H9 (cell line): ENCODE data around the gene MUSK. TPM values are rescaled to one million over a fixed set of nuclear protein-coding genes. Genes with fewer than 3 reads are reported as not detected.

Experiments used
- DNase-seq: peaks from one replicate; pipeline ENCODE4 v3.0.0-alpha.2; 2017
- H2AFZ ChIP-seq: one replicate; pipeline ENCODE4 v1.6.1; 2013; ENCODE audit warnings: mild to moderate bottlenecking, low read length, control low read depth, moderate library complexity
- H2AK5ac ChIP-seq: 2 replicates; pipeline ENCODE4 v1.6.1; 2013; ENCODE audit warnings: low read length, control low read depth, mixed read lengths; ENCODE audit not compliant: insufficient read length
- H2BK120ac ChIP-seq: one replicate; pipeline ENCODE4 v1.6.1; 2013; ENCODE audit warnings: low read depth, mild to moderate bottlenecking, low read length, control low read depth, inconsistent platforms; ENCODE audit not compliant: poor library complexity, severe bottlenecking
- H2BK12ac ChIP-seq: 2 replicates; pipeline ENCODE4 v1.6.1; 2013; ENCODE audit warnings: low read length, control low read depth, mixed read lengths, low read depth; ENCODE audit not compliant: insufficient read length
- H2BK15ac ChIP-seq: 2 replicates; pipeline ENCODE4 v1.6.1; 2013; ENCODE audit warnings: low read depth, low read length, control low read depth
- H2BK20ac ChIP-seq: one replicate; pipeline ENCODE4 v1.6.1; 2013; ENCODE audit warnings: low read depth, mild to moderate bottlenecking, low read length, control low read depth, inconsistent platforms; ENCODE audit not compliant: poor library complexity, severe bottlenecking
- H2BK5ac ChIP-seq: 2 replicates; pipeline ENCODE4 v1.6.1; 2013; ENCODE audit warnings: low read length, control low read depth, mixed read lengths; ENCODE audit not compliant: insufficient read length
- H3K14ac ChIP-seq: 2 replicates; pipeline ENCODE4 v1.6.1; 2013; ENCODE audit warnings: low read length, control low read depth; ENCODE audit not compliant: insufficient read depth
- H3K18ac ChIP-seq: 2 replicates; pipeline ENCODE4 v1.6.1; 2013; ENCODE audit warnings: low read depth, mild to moderate bottlenecking, mixed read lengths, low read length, control low read depth; ENCODE audit not compliant: insufficient read length
- H3K23ac ChIP-seq: 2 replicates; pipeline ENCODE4 v1.6.1; 2013; ENCODE audit warnings: low read length, control low read depth, mixed read lengths, low read depth; ENCODE audit not compliant: insufficient read length
- H3K23me2 ChIP-seq: 2 replicates; pipeline ENCODE4 v1.6.1; 2013; ENCODE audit warnings: low read depth, mild to moderate bottlenecking, mixed read lengths, low read length, control low read depth; ENCODE audit not compliant: insufficient read length, poor library complexity, severe bottlenecking
- H3K27ac ChIP-seq: 2 replicates; pipeline ENCODE4 v1.5.1; 2013; ENCODE audit warnings: low read length, control low read depth, mixed read lengths, low read depth; ENCODE audit not compliant: insufficient read length
- H3K27me3 ChIP-seq: 2 replicates; pipeline ENCODE4 v1.6.1; 2013; ENCODE audit warnings: low read length, control low read depth, inconsistent platforms; ENCODE audit not compliant: insufficient read depth
- H3K4ac ChIP-seq: 2 replicates; pipeline ENCODE4 v1.6.1; 2013; ENCODE audit warnings: low read depth, mild to moderate bottlenecking, control low read depth, inconsistent platforms, low read length, moderate library complexity
- H3K4me1 ChIP-seq: 2 replicates; pipeline ENCODE4 v1.6.1; 2013; ENCODE audit warnings: low read length, control low read depth, inconsistent platforms; ENCODE audit not compliant: insufficient read depth
- H3K4me2 ChIP-seq: 2 replicates; pipeline ENCODE4 v1.6.1; 2013; ENCODE audit warnings: low read length, control low read depth, mixed read lengths; ENCODE audit not compliant: insufficient read length, insufficient read depth
- H3K56ac ChIP-seq: 2 replicates; pipeline ENCODE4 v1.6.1; 2013; ENCODE audit warnings: low read depth, mild to moderate bottlenecking, mixed read lengths, low read length, control low read depth; ENCODE audit not compliant: insufficient read length
- H3K79me1 ChIP-seq: 2 replicates; pipeline ENCODE4 v1.6.1; 2013; ENCODE audit warnings: low read depth, mild to moderate bottlenecking, moderate library complexity, low read length, control low read depth, inconsistent platforms; ENCODE audit not compliant: insufficient read depth, poor library complexity, severe bottlenecking
- H3K79me2 ChIP-seq: 2 replicates; pipeline ENCODE4 v1.6.1; 2013; ENCODE audit warnings: low read length, control low read depth, inconsistent platforms; ENCODE audit not compliant: insufficient read depth
- H3K9ac ChIP-seq: 2 replicates; pipeline ENCODE4 v1.6.1; 2013; ENCODE audit warnings: low read length, control low read depth, mixed read lengths; ENCODE audit not compliant: insufficient read length; ENCODE audit errors: extremely low read depth
- H3K9me3 ChIP-seq: one replicate; pipeline ENCODE4 v1.6.1; 2013; ENCODE audit warnings: low read depth, low read length, inconsistent platforms; ENCODE audit not compliant: control insufficient read depth
- H3T11ph ChIP-seq: one replicate; pipeline ENCODE4 v1.6.1; 2013; ENCODE audit warnings: mild to moderate bottlenecking, low read length, control low read depth, inconsistent platforms
- H4K20me1 ChIP-seq: one replicate; pipeline ENCODE4 v1.6.1; 2013; ENCODE audit not compliant: control insufficient read depth, insufficient read length, insufficient read depth
- H4K5ac ChIP-seq: 2 replicates; pipeline ENCODE4 v1.6.1; 2013; ENCODE audit warnings: low read depth, mild to moderate bottlenecking, mixed read lengths, low read length, control low read depth; ENCODE audit not compliant: insufficient read length
- H4K8ac ChIP-seq: replicated peaks from 2 replicates; pipeline ENCODE4 v1.6.1; 2013; ENCODE audit warnings: low read length, control low read depth, mixed read lengths, low read depth; ENCODE audit not compliant: insufficient read length
- H4K91ac ChIP-seq: 2 replicates; pipeline ENCODE4 v1.6.1; 2013; ENCODE audit warnings: low read depth, mild to moderate bottlenecking, moderate library complexity, mixed read lengths, low read length, control low read depth; ENCODE audit not compliant: insufficient read length
- H3K27ac Mint-ChIP-seq, 3 experiments: 2 replicates in 2 of 3; 3 replicates in 1 of 3; pipeline ENCODE4 v1.8.0; 2020 to 2021; ENCODE audit warnings: mixed read lengths in 3 of 3, mild to moderate bottlenecking in 1 of 3, moderate library complexity in 1 of 3
- H3K27me3 Mint-ChIP-seq: 2 replicates; pipeline ENCODE4 v1.8.0; 2021; ENCODE audit warnings: low read depth, mild to moderate bottlenecking, moderate library complexity, mixed read lengths
- H3K36me3 Mint-ChIP-seq, 3 experiments: 2 replicates in 2 of 3; 3 replicates in 1 of 3; pipeline ENCODE4 v1.8.0; 2020 to 2021; ENCODE audit warnings: low read depth in 3 of 3, mixed read lengths in 3 of 3; ENCODE audit not compliant: insufficient read depth in 1 of 3
- H3K4me1 Mint-ChIP-seq, 2 experiments: 2 replicates each; pipeline ENCODE4 v1.8.0; 2020; ENCODE audit warnings: mixed read lengths in 2 of 2
- H3K4me3 Mint-ChIP-seq, 2 experiments: 2 replicates in 1 of 2; 3 replicates in 1 of 2; pipeline ENCODE4 v1.8.0; 2020 to 2021; ENCODE audit warnings: mild to moderate bottlenecking in 2 of 2, mixed read lengths in 2 of 2, moderate library complexity in 1 of 2
- H3K9me3 Mint-ChIP-seq, 2 experiments: 2 replicates in 1 of 2; 3 replicates in 1 of 2; pipeline ENCODE4 v1.8.0; 2020; ENCODE audit warnings: mild to moderate bottlenecking in 2 of 2, mixed read lengths in 2 of 2, moderate library complexity in 1 of 2
- CTCF ChIP-seq: fragments of 200-600 bp; sonication (generic); conservative IDR thresholded peaks from 3 replicates; pipeline ENCODE4 v1.8.0; 2021; ENCODE audit warnings: antibody characterized with exemption, mild to moderate bottlenecking
- WGBS: extraction: QIAGEN DNeasy Blood & Tissue Kit; methylation state at CpG from one replicate; pipeline ENCODE4 v1.1.7; 2013; ENCODE audit warnings: missing lambda C conversion rate, low lambda C conversion rate, mixed read lengths; ENCODE audit not compliant: insufficient read length; ENCODE audit errors: extremely low coverage; 5-methylcytosine and 5-hydroxymethylcytosine counted together
- total RNA-seq: library from RNA; stranded (reverse); gene quantifications from 2 replicates; pipeline ENCODE4 v1.2.1, GENCODE V29; 2021

Gene MUSK
- total RNA-seq, 1 experiment from 2014 or later: not detected

GRCh38 chr9:110768886-110769285 is 100.3 kb downstream of the MUSK start:
- Histone ChIP-seq H3K9ac (no peak overlapping the region), H3K18ac (no peak overlapping the region), H2BK20ac (no peak overlapping the region), H2AK5ac (no peak overlapping the region), H3K23ac (no peak overlapping the region), H3K9me3 (no peaks in the 10 kb centered on the region), H3K14ac (no peak overlapping the region), H3K27ac (no peak overlapping the region), H4K91ac (no peak overlapping the region), H3K23me2 (no peaks in the 10 kb centered on the region), H3K79me1 (no peaks in the 10 kb centered on the region), H3K79me2 (no peaks in the 10 kb centered on the region), H2BK12ac (no peak overlapping the region), H4K20me1 (no peaks in the 10 kb centered on the region), H4K8ac (no peak overlapping the region), H3T11ph (no peak overlapping the region), H3K4me1 (no peaks in the 10 kb centered on the region), H2BK15ac (no peak overlapping the region), H3K4ac (no peak overlapping the region), H4K5ac (no peak overlapping the region), H2BK120ac (no peak overlapping the region), H3K4me2 (no peak overlapping the region), H2BK5ac (no peak overlapping the region), H2AFZ (no peak overlapping the region), H3K56ac (no peak overlapping the region), H3K27me3 (no peaks in the 10 kb centered on the region)
- Mint-ChIP-seq H3K4me3 (no peak overlapping the region), H3K36me3 (no peaks in the 10 kb centered on the region), H3K9me3 (no peaks in the 10 kb centered on the region), H3K27ac (no peak overlapping the region), H3K27me3 (no peaks in the 10 kb centered on the region), H3K4me1 (no peaks in the 10 kb centered on the region; a peak in 1 of 4 replicates)
- no CpG with 5 or more reads among the region's 2 CpGs for WGBS
- no peak for DNase-seq
- no peak for TF ChIP-seq CTCF
